ENCODE measurements around the gene KCNJ15. TPM values are rescaled to one million over a fixed set of nuclear protein-coding genes. Genes with fewer than 3 reads are reported as not detected.

Gene KCNJ15
- total and polyA plus RNA-seq, 2 of the 13 experiments (the other 11 are each of a cell fraction or from before 2014, with no cell fraction given), result not detected

DNA sequence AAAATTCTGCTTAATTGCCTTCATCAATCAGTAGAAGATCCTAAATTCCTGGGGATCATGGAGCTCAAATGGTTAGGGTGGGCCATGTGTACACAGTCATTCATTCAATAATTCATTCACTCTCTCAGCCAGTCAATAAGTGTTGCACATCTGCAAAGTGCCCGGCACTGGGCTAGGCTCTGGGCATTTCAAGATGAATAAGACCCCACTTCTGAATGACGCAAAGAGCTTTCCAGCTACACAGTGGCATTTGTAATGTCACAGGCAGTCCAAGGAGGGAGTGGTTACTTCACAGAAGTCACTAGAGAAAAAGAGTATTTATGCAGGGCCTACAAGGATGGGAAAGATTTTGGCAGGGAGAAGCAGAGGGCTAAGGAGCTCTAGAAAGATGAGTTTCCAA lies 93.2 kb downstream of the KCNJ15 start:
- H3K9me3 ChIP-seq (ENCODE audit: low read length), result no peaks in the 10 kb centered on the region
- H3K4me2 ChIP-seq (ENCODE audit: low read depth, low read length), result no peak overlapping the region
- H3K27ac ChIP-seq (ENCODE audit: extremely low read length, insufficient read depth, low read length), result no peak overlapping the region
- FAIRE-seq (no peak), ATAC-seq (no peak), DNase-seq (ENCODE audit: low spot score) (no peak)
- WGBS (ENCODE audit: low lambda C conversion rate), result 13% methylated on average over 2 of the region's 2 CpGs
- intact Hi-C loops (cut with micrococcal nuclease; ENCODE audit: unreplicated experiment), result no loop called here
- ChIA-PET POLR2A (no interaction called here), CTCF (ENCODE audit: low intra/inter-chr PET ratio, low total read pairs) (no interaction called here)
- no peaks in the 10 kb centered on the region for H3K79me2 ChIP-seq (ENCODE audit: insufficient read depth, low read length)
- no peaks in the 10 kb centered on the region for H3K4me1 ChIP-seq (ENCODE audit: insufficient read depth, low read length)
- in situ Hi-C loops (cut with HindIII; ENCODE audit: extremely low pct_ligation_motif_present, low pct_unique_long_range_greater_than_20kb), result loop anchor here (5.0 to 25.0 kb wide), 3 partner anchors 128 to 638 kb away; no protein-coding TSS in a partner anchor
- no peaks in the 10 kb centered on the region for H4K20me1 ChIP-seq (ENCODE audit: insufficient read depth, low read length)
- H3K36me3 ChIP-seq (replicated peaks in 1 of 2; ENCODE audit: control insufficient read depth in 1 of 2, insufficient read depth in 2 of 2, low read length in 2 of 2), result no peaks in the 10 kb centered on the region
- H2AFZ ChIP-seq (ENCODE audit: low read length), result no peak overlapping the region
- H3K27me3 ChIP-seq (ENCODE audit: control insufficient read depth in 1 of 2, insufficient read depth in 2 of 2, low read length in 2 of 2), result peaks cover 0 to 10% of the 10 kb centered on the region in 2 experiments; a peak in 1 of 5 replicates
- no peak overlapping the region for H3K4me3 ChIP-seq (replicated peaks in 1 of 3; ENCODE audit: insufficient read depth in 1 of 3, low read depth in 2 of 3, low read length in 3 of 3)
- H3K9ac ChIP-seq (ENCODE audit: insufficient read depth, low read depth, low read length), result no peak overlapping the region
- BruUV-seq (replicated peaks), result no TSS peak
- TF ChIP-seq ZNF275 (CRISPR knock-in tag; IDR thresholded peaks at IDR 0.05; ENCODE audit: borderline replicate concordance) (no peak), ZNF160 (CRISPR knock-in tag; IDR thresholded peaks at IDR 0.05) (no peak), FOXP1 (IDR thresholded peaks at IDR 0.05) (no peak), FOXP1 (CRISPR knock-in tag; IDR thresholded peaks at IDR 0.05) (no peak), ZNF124 (CRISPR knock-in tag; IDR thresholded peaks at IDR 0.05) (no peak), ZSCAN25 (CRISPR knock-in tag; IDR thresholded peaks at IDR 0.05) (no peak), ZNF343 (CRISPR knock-in tag; IDR thresholded peaks at IDR 0.05) (no peak), NFYC (CRISPR knock-in tag; IDR thresholded peaks at IDR 0.05) (no peak), PHF8 (CRISPR knock-in tag; IDR thresholded peaks at IDR 0.05) (no peak), ZNF367 (CRISPR knock-in tag; IDR thresholded peaks at IDR 0.05; ENCODE audit: borderline replicate concordance) (no peak), AHDC1 (CRISPR knock-in tag; IDR thresholded peaks at IDR 0.05; ENCODE audit: borderline replicate concordance) (no peak), ZNF251 (CRISPR knock-in tag; IDR thresholded peaks at IDR 0.05) (no peak), RELA (CRISPR knock-in tag; IDR thresholded peaks at IDR 0.05) (no peak), ZBED4 (CRISPR knock-in tag; IDR thresholded peaks at IDR 0.05; ENCODE audit: borderline replicate concordance) (no peak)
- TF ChIP-seq, protein P1, sequence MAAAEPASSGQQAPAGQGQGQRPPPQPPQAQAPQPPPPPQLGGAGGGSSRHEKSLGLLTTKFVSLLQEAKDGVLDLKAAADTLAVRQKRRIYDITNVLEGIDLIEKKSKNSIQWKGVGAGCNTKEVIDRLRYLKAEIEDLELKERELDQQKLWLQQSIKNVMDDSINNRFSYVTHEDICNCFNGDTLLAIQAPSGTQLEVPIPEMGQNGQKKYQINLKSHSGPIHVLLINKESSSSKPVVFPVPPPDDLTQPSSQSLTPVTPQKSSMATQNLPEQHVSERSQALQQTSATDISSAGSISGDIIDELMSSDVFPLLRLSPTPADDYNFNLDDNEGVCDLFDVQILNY (CRISPR knock-in tag; conservative IDR thresholded peaks at IDR 0.05), result no peak
